ENCODE measurements around the gene CST4.
"Not testable (repeated sequence)": the region's sequence is repeated elsewhere in the genome, so short reads cannot be mapped to it uniquely, and the experiment has no call there.

The CST4 gene

GRCh38 chr20:23686046-23686750 lies 2.6 kb downstream of the CST4 start:
- no peak for DNase-seq

GRCh38 chr20:23685529-23685896 lies 3.3 kb downstream of the CST4 start:
- not testable (repeated sequence) for DNase-seq

DNA sequence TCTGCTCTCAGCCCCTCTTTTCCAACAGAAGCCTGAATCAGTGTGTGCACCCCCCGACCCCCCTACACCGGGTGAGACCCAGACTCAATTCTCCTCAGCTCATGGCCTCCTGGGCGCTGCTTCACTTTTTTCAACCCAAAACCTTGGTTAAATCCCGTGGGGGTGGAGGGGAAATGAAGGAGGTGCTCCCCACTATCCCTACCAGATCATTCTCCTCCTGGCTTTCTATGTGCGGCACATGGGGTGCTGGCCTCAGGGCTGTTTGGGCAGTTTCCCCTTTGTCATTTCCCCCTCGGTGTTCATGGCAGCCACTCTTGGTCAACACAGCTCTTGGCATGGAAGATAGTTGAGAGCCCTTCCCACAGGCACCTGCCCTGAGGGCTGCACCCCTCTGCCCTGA lies 4.6 kb downstream of the CST4 start:
- no peak for DNase-seq

GRCh38 chr20:23683807-23684206 lies 5.0 kb downstream of the CST4 start:
- no peak for DNase-seq

DNA sequence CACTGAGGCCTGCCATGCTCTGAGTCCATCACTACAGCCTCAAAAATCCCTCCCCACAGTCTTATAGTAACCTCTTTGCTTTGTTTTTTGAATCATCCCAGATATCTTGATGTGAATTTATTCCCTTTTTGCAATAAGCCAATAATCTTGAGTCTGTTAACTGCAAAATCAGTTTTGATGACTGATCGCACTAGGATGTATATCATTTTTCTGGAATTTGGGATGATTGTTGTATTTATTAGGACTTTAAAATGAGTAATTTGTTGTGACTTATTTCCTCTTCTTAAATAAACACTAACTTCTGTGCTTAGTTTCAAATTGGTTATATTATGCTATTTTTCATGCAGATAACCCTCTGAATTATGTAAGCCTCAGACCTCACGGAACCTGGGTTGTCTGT lies 5.6 kb downstream of the CST4 start:
- DNase-seq: no peak

- no peak for DNase-seq
Measured at GRCh38 chr20:23680146-23680545, 8.7 kb downstream of the CST4 start.

DNA sequence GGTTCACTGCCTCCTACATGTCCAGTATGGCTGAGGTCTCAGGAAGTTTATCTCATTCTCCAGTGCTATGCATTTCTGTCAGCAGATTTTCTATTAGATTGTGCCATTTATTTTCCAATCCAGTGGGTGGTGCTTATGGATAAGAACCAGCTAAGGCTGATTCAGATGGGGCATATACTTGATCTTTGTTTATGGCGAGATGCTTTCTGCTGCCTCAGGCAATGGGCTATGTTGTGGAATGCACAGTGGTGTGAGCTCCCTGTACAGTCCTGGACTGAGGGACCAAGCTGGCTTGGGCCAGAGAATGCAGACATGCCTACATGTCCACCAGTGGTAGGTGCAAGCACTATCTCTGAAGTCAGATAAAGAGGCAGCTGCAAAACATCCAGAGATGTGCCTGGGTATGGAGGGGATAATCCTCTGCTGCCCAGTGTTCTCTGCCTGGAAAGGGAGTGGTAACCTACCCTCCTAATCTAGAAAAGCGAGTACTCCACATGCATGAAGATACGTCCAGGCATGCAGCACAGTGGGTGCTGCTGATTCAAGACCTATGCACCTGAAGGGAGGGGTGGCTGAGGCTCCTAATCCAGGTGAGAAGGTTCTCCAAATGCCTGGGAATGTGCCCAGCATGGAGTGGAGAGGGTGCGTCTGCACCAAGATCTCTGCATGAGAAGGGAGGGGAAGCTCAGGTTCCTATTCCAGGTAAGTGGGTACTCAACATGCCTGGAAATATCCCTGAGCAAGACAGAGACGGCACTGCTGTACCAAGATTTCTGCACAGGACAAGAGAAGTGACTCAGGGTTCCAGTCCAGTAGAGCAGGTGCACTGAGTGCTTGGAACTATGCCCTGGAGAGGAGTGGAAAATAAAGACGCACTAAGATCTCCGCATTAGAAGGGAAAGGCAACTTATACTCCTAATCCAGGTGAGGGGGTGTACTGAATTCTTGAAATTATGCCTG lies 9.4 kb downstream of the CST4 start:
- DNase-seq: no peak

DNA sequence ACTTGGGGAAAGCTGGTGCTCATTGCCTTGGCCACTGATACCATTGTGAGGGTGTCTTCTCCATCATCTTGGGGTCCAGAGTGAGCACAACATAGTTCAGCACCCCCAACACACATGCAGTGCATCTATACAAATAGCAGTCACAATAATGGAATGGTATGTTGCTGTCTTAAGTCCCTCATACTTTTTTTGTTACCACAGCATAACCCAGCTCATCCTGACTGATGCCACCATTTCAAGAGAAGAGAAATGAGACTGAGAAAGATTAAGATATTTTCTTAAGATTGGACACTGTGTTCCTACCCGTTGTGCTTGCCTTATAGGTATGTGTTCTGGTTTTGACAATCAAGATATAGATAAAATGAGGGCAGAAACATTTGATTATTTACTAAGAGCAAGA lies 15.6 kb downstream of the CST4 start:
- DNase-seq: no peak

DNA sequence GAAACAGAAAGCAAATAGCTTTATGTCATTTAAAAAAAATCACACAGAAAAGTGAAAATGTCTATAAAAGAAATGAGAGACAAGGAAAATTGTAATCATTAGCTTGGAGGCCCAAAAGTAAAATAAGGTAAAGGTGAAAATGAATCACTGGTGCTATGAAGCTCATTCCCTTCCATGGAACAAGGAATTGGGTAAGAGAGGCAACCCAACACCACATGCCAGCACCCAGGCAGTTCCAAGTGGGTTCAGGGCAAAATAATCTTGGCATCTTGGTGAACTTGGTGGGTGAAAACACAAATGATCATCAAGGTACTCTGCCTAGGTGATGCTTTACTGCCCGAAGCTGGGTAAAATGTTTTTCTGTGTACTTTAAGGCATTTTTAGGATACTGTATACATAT lies 16.7 kb downstream of the CST4 start:
- DNase-seq: no peak

GRCh38 chr20:23671479-23671878 lies 17.4 kb downstream of the CST4 start:
- DNase-seq: no peak

- DNase-seq: no peak
Measured at GRCh38 chr20:23670361-23670760, 18.5 kb downstream of the CST4 start.

DNA sequence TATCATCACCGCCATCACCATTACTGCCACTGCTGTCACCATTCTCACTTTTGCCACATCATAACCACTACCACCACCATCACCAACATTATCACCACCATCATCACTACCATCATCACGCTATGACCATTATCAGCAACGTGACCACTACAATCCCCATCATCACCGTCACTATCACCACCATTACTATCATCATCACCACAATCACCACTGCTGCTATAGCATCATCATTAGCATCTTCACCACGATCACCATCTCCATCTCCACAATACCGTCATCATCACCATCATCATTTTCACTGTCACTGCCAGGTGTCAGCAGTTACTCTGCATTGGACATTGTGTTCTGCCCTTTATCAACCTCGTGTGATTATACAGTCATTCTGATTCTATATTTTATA lies 19.0 kb downstream of the CST4 start:
- DNase-seq: no peak

DNA sequence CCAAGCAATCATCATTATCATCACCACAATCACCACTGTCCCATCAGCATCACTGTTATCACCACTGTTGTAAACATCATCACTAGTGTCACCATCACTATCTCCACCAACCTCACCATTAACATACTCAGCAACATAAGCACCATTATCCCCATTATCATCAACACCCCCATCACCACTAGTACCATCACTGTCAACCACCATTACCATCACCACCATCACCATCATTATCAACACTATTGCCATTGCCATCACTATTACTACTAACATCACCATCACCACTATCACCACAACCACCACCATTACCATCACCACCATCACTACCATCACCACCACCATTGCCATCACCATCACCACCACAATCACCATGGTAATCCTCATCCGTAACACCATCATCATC lies 19.5 kb downstream of the CST4 start:
- no peak for DNase-seq

DNA sequence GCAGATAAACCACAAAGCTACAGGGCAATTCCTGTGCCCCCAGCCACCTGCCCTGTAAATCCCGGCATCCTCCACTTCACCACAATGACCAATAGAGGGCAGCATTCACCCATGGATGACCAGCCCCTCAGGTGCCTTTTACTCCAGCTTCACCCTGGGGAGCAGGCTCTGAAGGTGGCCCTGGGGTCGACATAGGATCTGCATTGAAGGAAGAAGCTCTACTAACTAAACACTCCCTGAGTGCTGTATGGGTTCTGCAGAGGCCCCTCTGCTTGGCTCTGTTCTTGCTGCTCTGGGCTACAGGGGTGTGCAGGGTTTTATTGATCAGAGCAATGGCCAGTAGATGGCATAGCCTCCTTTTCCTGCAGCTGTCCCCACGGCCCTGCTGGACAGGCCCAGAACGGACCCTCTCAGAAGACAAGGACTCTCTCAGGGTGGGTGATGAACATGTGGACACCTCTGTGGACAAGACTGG lies 20.3 kb downstream of the CST4 start:
- peak; percentile 77 for DNase-seq

DNA sequence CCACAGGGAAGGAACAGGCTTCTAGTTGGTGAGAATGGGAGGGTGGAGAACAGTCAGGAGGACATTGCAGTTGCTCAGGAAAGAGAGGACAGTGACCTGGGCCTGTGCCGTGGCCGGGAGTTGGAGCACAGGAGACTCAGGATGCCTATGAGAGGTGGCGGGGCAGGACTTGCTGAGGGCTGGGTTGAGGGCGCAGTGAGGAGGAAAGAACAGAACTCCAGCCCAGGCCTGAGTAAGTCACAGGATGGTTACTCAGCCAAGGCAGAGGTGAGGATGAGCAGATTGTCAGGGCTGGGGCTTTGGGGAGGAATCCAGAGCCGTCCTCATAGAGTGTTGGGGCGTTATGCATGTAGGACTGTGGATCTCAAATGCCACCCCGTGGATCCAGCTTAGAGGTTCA lies 21.2 kb downstream of the CST4 start:
- DNase-seq: no peak

GRCh38 chr20:23666698-23667097 lies 22.1 kb downstream of the CST4 start:
- no peak for DNase-seq

GRCh38 chr20:23666189-23666588 lies 22.6 kb downstream of the CST4 start:
- no peak for DNase-seq

DNA sequence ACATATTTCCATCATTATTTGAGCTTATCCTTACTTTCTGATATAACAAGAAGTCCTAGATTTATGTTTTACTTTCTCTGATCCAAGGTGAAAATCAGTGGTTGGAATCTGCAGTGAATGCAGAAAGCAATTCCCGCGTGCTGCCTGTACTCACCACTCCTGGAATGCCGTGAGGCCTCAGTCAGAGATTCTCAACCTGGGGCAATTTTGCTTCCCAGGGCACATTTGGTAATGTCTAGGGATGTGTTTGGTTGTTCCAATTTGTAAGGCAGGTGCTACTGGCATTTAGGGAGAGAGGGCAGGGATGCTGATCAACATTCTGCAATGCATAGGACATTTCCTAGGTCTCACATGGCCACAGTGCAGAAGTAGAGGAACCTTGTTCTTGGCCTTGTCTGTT lies 23.9 kb downstream of the CST4 start:
- no peak for DNase-seq

- not testable (repeated sequence) for DNase-seq
Measured at GRCh38 chr20:23664046-23664445, 24.8 kb downstream of the CST4 start.

GRCh38 chr20:23663180-23663579 lies 25.7 kb downstream of the CST4 start:
- DNase-seq: no peak

DNA sequence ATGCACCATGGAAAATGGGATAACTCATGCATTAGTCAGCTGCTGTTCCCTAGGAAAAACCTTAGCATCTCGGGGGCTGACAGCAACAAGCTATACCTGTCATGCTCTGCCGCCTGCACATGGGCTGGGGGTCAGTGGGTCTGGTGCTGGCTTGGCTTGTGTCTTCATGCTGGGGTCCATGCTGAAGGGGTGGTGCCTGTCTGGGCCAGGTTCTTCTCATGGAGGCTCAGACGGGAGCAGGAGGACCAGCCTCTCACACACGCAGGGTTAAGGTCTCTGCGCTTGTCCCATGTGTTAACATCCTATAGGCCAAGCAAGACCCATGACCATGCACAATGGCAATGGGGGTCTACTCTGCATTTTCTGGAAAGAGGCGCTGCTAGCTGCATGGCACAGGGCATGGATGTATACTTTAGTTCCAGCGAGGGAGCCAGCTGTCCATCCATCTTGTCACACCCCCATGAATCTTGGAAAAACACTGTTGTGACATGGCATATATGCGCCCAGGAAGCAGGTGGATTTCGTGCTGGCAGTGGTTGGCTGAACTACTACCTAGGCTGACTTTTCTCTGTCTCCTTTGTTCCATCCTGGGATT lies 26.5 kb downstream of the CST4 start:
- no peak for DNase-seq

DNA sequence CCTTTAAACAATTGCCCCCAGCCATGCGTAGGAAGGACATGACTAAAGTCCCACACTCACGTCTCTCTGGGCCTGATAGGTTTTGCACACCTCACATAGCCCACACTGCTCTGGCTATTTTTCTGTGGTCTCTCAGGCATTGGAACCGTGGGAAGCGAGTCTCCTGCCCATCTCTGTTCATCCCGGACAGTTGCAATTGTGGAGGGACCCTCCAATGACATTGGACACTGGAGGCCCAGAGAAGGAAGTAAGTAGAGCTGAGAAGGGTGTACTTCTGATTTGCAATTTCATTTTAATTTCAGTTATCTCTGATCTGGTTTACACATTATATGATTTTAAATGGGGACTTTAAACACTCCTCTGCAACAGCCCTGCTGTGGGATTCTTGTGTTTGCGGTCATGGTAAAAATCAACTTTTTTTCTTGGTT lies 27.8 kb downstream of the CST4 start:
- no peak for DNase-seq

DNA sequence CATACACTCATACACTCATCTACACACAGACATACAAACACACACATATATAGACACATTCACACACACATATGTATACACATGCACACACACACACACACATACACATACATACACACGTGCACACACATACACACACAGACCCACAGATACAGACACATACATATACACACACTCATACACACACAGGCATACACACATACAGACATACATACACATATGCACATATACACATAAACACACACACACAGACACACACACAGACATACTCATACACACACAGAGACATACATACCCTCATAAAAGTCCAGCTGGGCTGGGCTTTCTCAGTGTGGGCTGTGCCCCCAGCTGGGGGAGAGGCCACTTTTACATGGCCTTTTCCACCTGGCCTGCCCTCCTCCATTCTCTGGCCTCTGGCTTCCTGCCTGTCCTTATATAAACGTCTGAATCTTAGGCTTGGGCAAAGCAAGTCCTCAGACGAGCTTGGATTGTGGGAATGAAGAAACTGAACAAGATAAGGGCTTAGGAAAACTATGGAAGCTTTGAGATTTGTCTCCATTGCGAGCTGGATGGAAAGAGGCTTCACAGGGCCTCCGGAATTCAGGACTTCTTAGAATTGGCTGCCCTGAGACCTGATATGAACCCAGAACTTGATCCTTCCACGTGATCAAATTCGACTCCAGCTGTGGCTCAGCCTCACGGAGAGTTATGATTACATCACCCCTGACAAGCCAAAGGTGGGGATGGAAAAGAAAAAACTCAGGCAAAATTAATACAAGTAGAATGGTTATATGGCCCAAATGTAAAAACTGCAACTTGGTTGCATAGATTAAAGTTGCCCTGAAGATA lies 28.6 kb downstream of the CST4 start:
- DNase-seq: no peak

All from retina (tissue), 1 donor.